Calu3 (cell line): ENCODE measurements around the gene BMAL1. TPM values are rescaled to one million over a fixed set of nuclear protein-coding genes. Genes with fewer than 3 reads are reported as not detected.

Experiments used
- BruUV-seq: library from RNA; stranded (reverse); fragments of 400-500 nt; replicated peaks from 2 replicates; lab custom pipeline; 2021; lab: Mats Ljungman, UMichigan
- CTCF ChIA-PET: fragments of 300-600 bp; sonication (Branson Sonifier 250); formaldehyde crosslinking; loops from one replicate; lab custom pipeline; 2022; ENCODE audit warnings: antibody characterized with exemption; lab: Charles Lee
- DNase-seq: peaks from one replicate; pipeline ENCODE4 v3.0.0; 2022
- H3K27ac Mint-ChIP-seq: one replicate; pipeline ENCODE4 v1.8.0; 2022; ENCODE audit warnings: mixed read lengths; ENCODE audit not compliant: unreplicated experiment
- H3K27me3 Mint-ChIP-seq: one replicate; pipeline ENCODE4 v1.8.0; 2022; ENCODE audit warnings: mixed read lengths; ENCODE audit not compliant: unreplicated experiment
- H3K36me3 Mint-ChIP-seq: one replicate; pipeline ENCODE4 v1.8.0; 2022; ENCODE audit warnings: mild to moderate bottlenecking, moderate library complexity, mixed read lengths; ENCODE audit not compliant: insufficient read depth, unreplicated experiment
- H3K4me1 Mint-ChIP-seq: one replicate; pipeline ENCODE4 v1.8.0; 2022; ENCODE audit warnings: mild to moderate bottlenecking, low read depth, mixed read lengths; ENCODE audit not compliant: unreplicated experiment
- H3K4me3 Mint-ChIP-seq: one replicate; pipeline ENCODE4 v1.8.0; 2022; ENCODE audit warnings: mild to moderate bottlenecking, low read depth, moderate library complexity, mixed read lengths; ENCODE audit not compliant: unreplicated experiment
- H3K9me3 Mint-ChIP-seq: one replicate; pipeline ENCODE4 v1.8.0; 2022; ENCODE audit warnings: low read depth, mixed read lengths; ENCODE audit not compliant: unreplicated experiment
- intact Hi-C: fragments of 100-400 bp; cut with micrococcal nuclease; formaldehyde crosslinking; loops from one replicate; pipeline ENCODE4 v1.10.0; 2022; ENCODE audit not compliant: unreplicated experiment
- total RNA-seq: library from RNA; stranded (reverse); gene quantifications from 2 replicates; pipeline ENCODE4 v1.2.3, GENCODE V29; 2022
- TF ChIP-seq, protein P1 (sequence below): fragments of 200-600 bp; IDR thresholded peaks from one replicate; pipeline ENCODE4 v1.8.0; 2022; ENCODE audit warnings: antibody characterized with exemption; ENCODE audit not compliant: unreplicated experiment

The BMAL1 gene
- total RNA-seq, 1 experiment from 2014 or later, result 10.3 TPM

GRCh38 chr11:13279487-13279834 lies 1.9 kb downstream of the BMAL1 start:
- H3K27ac Mint-ChIP-seq, result no peak overlapping the region
- H3K36me3 Mint-ChIP-seq, result peaks cover 29% of the 10 kb centered on the region
- CTCF ChIA-PET, result no interaction called here
- TSS peak; percentile 46 for BruUV-seq
- TF ChIP-seq, protein P1, sequence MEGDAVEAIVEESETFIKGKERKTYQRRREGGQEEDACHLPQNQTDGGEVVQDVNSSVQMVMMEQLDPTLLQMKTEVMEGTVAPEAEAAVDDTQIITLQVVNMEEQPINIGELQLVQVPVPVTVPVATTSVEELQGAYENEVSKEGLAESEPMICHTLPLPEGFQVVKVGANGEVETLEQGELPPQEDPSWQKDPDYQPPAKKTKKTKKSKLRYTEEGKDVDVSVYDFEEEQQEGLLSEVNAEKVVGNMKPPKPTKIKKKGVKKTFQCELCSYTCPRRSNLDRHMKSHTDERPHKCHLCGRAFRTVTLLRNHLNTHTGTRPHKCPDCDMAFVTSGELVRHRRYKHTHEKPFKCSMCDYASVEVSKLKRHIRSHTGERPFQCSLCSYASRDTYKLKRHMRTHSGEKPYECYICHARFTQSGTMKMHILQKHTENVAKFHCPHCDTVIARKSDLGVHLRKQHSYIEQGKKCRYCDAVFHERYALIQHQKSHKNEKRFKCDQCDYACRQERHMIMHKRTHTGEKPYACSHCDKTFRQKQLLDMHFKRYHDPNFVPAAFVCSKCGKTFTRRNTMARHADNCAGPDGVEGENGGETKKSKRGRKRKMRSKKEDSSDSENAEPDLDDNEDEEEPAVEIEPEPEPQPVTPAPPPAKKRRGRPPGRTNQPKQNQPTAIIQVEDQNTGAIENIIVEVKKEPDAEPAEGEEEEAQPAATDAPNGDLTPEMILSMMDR, result no peak
- DNase-seq, result no peak
- no peaks in the 10 kb centered on the region for H3K9me3 Mint-ChIP-seq
- peaks cover 26% of the 10 kb centered on the region for H3K4me1 Mint-ChIP-seq
- intact Hi-C loops, result no loop called here
- peaks cover 62% of the 10 kb centered on the region for H3K27me3 Mint-ChIP-seq
- H3K4me3 Mint-ChIP-seq, result peak overlapping the region; percentile 96

DNA sequence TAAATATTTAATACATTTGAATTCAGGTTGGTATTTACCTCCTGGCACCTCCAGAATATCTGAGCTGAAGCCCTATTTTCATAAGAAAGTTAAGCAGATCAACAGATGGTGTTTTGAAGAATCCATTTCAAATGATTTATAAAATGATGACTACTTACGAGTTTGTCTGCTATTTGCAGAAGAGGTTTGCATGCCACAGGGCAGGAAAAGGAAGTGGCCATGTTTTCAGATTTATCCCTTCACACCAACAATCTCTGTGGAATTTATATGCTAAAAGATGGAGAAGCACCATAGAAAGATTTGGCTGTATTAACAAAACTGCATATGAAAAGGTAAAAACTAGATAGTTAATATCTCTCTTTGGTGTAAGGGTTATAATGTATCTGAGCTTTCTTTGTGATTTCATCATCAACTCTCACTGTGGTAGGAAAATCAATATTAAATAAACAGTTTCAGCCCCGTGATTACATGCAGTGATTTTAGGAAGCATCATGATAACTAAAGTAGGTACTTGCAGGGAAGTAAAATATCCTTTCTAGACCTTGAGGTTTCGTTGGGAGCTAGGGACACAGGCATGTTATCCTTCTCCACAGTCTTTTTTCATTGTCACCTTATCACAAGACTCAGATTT lies 2.6 kb downstream of the BMAL1 start:
- Mint-ChIP-seq H3K36me3 (peaks cover 29% of the 10 kb centered on the region), H3K27me3 (peaks cover 54% of the 10 kb centered on the region), H3K4me1 (peaks cover 26% of the 10 kb centered on the region), H3K9me3 (no peaks in the 10 kb centered on the region), H3K27ac (no peak overlapping the region), H3K4me3 (no peak overlapping the region)
- BruUV-seq, result no TSS peak
- TF ChIP-seq, protein P1, result no peak
- DNase-seq, result no peak
- intact Hi-C loops, result no loop called here
- CTCF ChIA-PET, result no interaction called here

DNA sequence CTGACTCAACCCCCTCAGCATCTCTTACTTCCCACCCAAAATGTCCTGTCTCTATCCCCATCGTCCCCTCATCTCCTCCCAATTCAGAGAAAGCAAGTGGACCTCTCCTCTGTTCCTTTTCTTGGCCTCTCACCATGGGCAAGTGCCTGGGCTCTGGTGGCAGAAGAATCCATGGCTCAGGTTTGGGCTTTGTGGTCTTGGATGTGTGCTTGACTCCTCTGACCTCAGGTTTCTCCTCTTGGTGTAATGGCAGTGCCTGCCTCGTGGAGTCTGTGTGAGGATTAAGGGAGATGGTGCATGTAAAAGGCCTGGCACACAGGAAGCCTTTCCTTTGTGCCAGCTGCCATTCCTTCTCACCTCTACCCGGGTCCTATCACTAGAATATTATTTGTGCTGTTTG lies 3.2 kb downstream of the BMAL1 start:
- H3K4me3 Mint-ChIP-seq, result no peak overlapping the region
- H3K9me3 Mint-ChIP-seq, result no peaks in the 10 kb centered on the region
- H3K4me1 Mint-ChIP-seq, result peaks cover 26% of the 10 kb centered on the region
- CTCF ChIA-PET, result no interaction called here
- H3K27me3 Mint-ChIP-seq, result peaks cover 49% of the 10 kb centered on the region
- H3K27ac Mint-ChIP-seq, result no peak overlapping the region
- TF ChIP-seq, protein P1, result no peak
- intact Hi-C loops, result no loop called here
- no peak for DNase-seq
- peaks cover 29% of the 10 kb centered on the region for H3K36me3 Mint-ChIP-seq
- BruUV-seq, result no TSS peak

DNA sequence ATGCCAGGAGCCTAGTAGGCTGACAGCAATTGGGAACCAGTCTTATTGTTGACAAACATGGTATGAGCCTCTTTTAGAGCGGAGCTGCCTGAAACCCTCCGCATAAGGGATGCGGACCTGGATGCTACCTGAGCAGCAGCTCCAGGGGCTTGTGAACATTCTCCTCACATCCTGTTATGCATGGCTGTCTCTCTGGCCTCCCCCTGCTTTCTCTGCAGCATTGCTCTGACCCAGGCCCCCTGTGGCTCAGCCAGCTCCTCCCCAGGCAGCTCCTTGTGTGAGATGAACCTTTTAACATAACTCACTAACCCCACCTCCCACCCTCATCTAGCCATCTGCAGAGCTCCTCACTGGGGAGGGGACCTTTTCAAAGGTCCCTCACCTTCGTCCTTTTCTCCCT lies 6.0 kb downstream of the BMAL1 start:
- no peak for DNase-seq
- BruUV-seq, result no TSS peak
- Mint-ChIP-seq H3K4me3 (no peak overlapping the region), H3K36me3 (peaks cover 7% of the 10 kb centered on the region), H3K4me1 (peaks cover 39% of the 10 kb centered on the region), H3K27me3 (peaks cover 32% of the 10 kb centered on the region), H3K27ac (no peak overlapping the region), H3K9me3 (no peaks in the 10 kb centered on the region)
- TF ChIP-seq, protein P1, result no peak
- intact Hi-C loops, result no loop called here
- CTCF ChIA-PET, result no interaction called here
